Measurements from ENCODE around the gene PIWIL4. TPM values are rescaled to one million over a fixed set of nuclear protein-coding genes. Genes with fewer than 3 reads are reported as not detected.

Gene PIWIL4
- total and polyA plus RNA-seq, 2 of the 8 experiments (the other 6 are each of a cell fraction or from before 2014, with no cell fraction given): 0.51 to 0.52 TPM

DNA sequence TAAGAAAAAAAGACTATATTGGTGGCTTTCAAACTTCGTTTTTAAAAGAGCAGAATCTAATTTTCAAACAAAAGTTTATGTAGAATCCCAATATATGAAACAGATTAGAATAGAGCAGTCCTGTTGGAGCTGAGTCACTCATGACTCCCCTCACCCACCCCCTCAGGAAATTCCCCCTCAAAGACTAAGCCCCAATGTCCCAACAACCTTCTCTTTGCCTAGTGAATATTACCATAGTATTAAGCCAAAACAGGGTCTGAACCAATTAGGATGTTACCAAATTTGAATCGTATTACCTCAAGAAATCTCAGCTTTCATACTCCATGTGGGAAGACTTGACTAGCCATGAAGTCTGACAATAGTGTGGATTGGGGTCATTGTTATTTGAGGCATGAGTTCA, 7.8 kb upstream of the PIWIL4 start:
- FAIRE-seq: no peak
- Histone ChIP-seq H3K23ac (ENCODE audit: insufficient read length) (no peak overlapping the region), H3K79me1 (ENCODE audit: low read depth, low read length) (no peaks in the 10 kb centered on the region), H3K27me3 (replicated peaks in 1 of 4; ENCODE audit: control insufficient read depth in 3 of 4, extremely low read depth in 1 of 4, insufficient read depth in 3 of 4, low read length in 3 of 4) (no peaks in the 10 kb centered on the region; a peak in 1 of 7 replicates), H2AK5ac (ENCODE audit: low read depth, low read length) (no peak overlapping the region), H2BK15ac (ENCODE audit: low read length) (no peak overlapping the region), H2AFZ (ENCODE audit: low read length) (no peak overlapping the region), H3K4me1 (replicated peaks in 1 of 4; ENCODE audit: control insufficient read depth in 3 of 4, insufficient read depth in 4 of 4, low read length in 3 of 4) (peaks cover 0 to 6% (median under 1%) of the 10 kb centered on the region in 4 experiments; a peak in 1 of 7 replicates), H3K36me3 (ENCODE audit: control insufficient read depth in 2 of 4, insufficient read depth in 4 of 4, low read length in 3 of 4) (no peaks in the 10 kb centered on the region), H3K14ac (ENCODE audit: insufficient read length) (no peak overlapping the region), H4K91ac (replicated peaks; ENCODE audit: insufficient read length, low read length) (no peak overlapping the region), H4K8ac (ENCODE audit: extremely low read depth, insufficient read depth, low read length) (no peak overlapping the region), H3K27ac (ENCODE audit: low read depth, low read length) (no peak overlapping the region), H3K79me2 (ENCODE audit: control insufficient read depth in 1 of 2, insufficient read depth in 2 of 2, low read length in 2 of 2) (no peaks in the 10 kb centered on the region), H2BK120ac (replicated peaks; ENCODE audit: low read depth, low read length) (no peak overlapping the region), H2BK5ac (ENCODE audit: low read depth, low read length) (no peak overlapping the region), H3K4me3 (ENCODE audit: extremely low read depth in 1 of 4, insufficient read depth in 2 of 4, low read depth in 3 of 4, low read length in 4 of 4) (no peak overlapping the region), H3K18ac (ENCODE audit: extremely low read depth, low read length) (no peak overlapping the region), H4K20me1 (replicated peaks in 1 of 2; ENCODE audit: control insufficient read depth in 1 of 2, insufficient read depth in 2 of 2, low read length in 2 of 2) (no peaks in the 10 kb centered on the region), H2BK12ac (ENCODE audit: low read depth, low read length) (no peak overlapping the region), H2BK20ac (ENCODE audit: low read length) (no peak overlapping the region), H3K23me2 (ENCODE audit: low read depth, low read length) (no peaks in the 10 kb centered on the region), H4K5ac (ENCODE audit: insufficient read length, low read depth, low read length) (no peak overlapping the region), H3K4me2 (ENCODE audit: insufficient read depth in 1 of 2, low read depth in 2 of 2, low read length in 2 of 2) (no peak overlapping the region), H3K56ac (replicated peaks; ENCODE audit: insufficient read length, low read depth, low read length) (no peak overlapping the region), H3K4ac (replicated peaks; ENCODE audit: insufficient read length, low read depth, low read length) (no peak overlapping the region), H3K9me3 (ENCODE audit: insufficient read depth in 2 of 2, low read depth in 1 of 2, low read length in 1 of 2) (no peaks in the 10 kb centered on the region), H3K9ac (replicated peaks in 1 of 4; ENCODE audit: extremely low read depth in 1 of 4, low read depth in 3 of 4, low read length in 3 of 4) (no peak overlapping the region)
- ChIA-PET CTCF (ENCODE audit: partially characterized antibody) (interaction anchor here (0.8 to 1.3 kb wide), 5 partner anchors 37 to 339 kb away, joined by 3 read pairs; no protein-coding TSS in a partner anchor), POLR2A (ENCODE audit: partially characterized antibody) (no interaction called here)
- no peak for DNase-seq (ENCODE audit: low read depth in 1 of 2, low spot score in 2 of 2)
- WGBS, 2 experiments (ENCODE audit: extremely low coverage in 1 of 2, insufficient coverage in 1 of 2, insufficient read length in 1 of 2, insufficient replicate concordance in 2 of 2, low coverage in 1 of 2, low lambda C conversion rate in 2 of 2, missing lambda C conversion rate in 1 of 2): 80% methylated on average over 2 of the region's 2 CpGs; no CpG with 5 or more reads in 1 of the 2 experiments
- TF ChIP-seq, protein P1, sequence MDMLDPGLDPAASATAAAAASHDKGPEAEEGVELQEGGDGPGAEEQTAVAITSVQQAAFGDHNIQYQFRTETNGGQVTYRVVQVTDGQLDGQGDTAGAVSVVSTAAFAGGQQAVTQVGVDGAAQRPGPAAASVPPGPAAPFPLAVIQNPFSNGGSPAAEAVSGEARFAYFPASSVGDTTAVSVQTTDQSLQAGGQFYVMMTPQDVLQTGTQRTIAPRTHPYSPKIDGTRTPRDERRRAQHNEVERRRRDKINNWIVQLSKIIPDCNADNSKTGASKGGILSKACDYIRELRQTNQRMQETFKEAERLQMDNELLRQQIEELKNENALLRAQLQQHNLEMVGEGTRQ (IDR thresholded peaks at IDR 0.05; ENCODE audit: low read length): no peak
- TF ChIP-seq SRF (IDR thresholded peaks at IDR 0.05; ENCODE audit: low read depth, low read length): no peak
- TF ChIP-seq, protein P2, sequence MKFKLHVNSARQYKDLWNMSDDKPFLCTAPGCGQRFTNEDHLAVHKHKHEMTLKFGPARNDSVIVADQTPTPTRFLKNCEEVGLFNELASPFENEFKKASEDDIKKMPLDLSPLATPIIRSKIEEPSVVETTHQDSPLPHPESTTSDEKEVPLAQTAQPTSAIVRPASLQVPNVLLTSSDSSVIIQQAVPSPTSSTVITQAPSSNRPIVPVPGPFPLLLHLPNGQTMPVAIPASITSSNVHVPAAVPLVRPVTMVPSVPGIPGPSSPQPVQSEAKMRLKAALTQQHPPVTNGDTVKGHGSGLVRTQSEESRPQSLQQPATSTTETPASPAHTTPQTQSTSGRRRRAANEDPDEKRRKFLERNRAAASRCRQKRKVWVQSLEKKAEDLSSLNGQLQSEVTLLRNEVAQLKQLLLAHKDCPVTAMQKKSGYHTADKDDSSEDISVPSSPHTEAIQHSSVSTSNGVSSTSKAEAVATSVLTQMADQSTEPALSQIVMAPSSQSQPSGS (IDR thresholded peaks at IDR 0.05; ENCODE audit: low read length): no peak
- no peak for TF ChIP-seq TBP (IDR thresholded peaks at IDR 0.05; ENCODE audit: low read depth, low read length)
- no peak for TF ChIP-seq SAP30 (IDR thresholded peaks at IDR 0.05; ENCODE audit: insufficient read depth, insufficient replicate concordance, low read length)
- TF ChIP-seq CHD1 (IDR thresholded peaks at IDR 0.05; ENCODE audit: low read depth, low read length): no peak
- no peak for TF ChIP-seq EP300 (IDR thresholded peaks at IDR 0.05; ENCODE audit: borderline replicate concordance in 1 of 2, low read depth in 2 of 2, low read length in 2 of 2)
- no peak for TF ChIP-seq SIRT6 (IDR thresholded peaks at IDR 0.05; ENCODE audit: low read length)
- no peak for TF ChIP-seq CREB1 (IDR thresholded peaks at IDR 0.05)
- no peak for TF ChIP-seq YY1 (IDR thresholded peaks at IDR 0.05; ENCODE audit: low read depth, low read length)
- no peak for TF ChIP-seq RAD21 (IDR thresholded peaks at IDR 0.05 in 1 of 2, conservative IDR thresholded peaks at IDR 0.05 in 1 of 2; ENCODE audit: low read depth in 2 of 2, low read length in 2 of 2)
